ENCODE results near the gene ABHD12. TPM values are rescaled to one million over a fixed set of nuclear protein-coding genes. Genes with fewer than 3 reads are reported as not detected.

ABHD12 gene
- total RNA-seq, 1 experiment from 2014 or later: 56.7 TPM

- in situ Hi-C loops (cut with HindIII; ENCODE audit: low pct_unique_long_range_greater_than_20kb, low sequenced_read_pairs): no loop called here
- DNase-seq (ENCODE audit: low read depth, low spot score): no peak
These were observed 29.4 kb downstream of the ABHD12 start for GRCh38 chr20:25361287-25361683.

- no peak for DNase-seq (ENCODE audit: low read depth, low spot score)
- in situ Hi-C loops (cut with HindIII; ENCODE audit: low pct_unique_long_range_greater_than_20kb, low sequenced_read_pairs): no loop called here
These were observed 29.9 kb downstream of the ABHD12 start for GRCh38 chr20:25360631-25361286.

- in situ Hi-C loops (cut with HindIII; ENCODE audit: low pct_unique_long_range_greater_than_20kb, low sequenced_read_pairs): no loop called here
- DNase-seq (ENCODE audit: low read depth, low spot score): no peak
These were observed 34.2 kb downstream of the ABHD12 start for GRCh38 chr20:25356271-25356933.

- no peak for DNase-seq (ENCODE audit: low read depth, low spot score)
- in situ Hi-C loops (cut with HindIII; ENCODE audit: low pct_unique_long_range_greater_than_20kb, low sequenced_read_pairs): no loop called here
These were observed 34.8 kb downstream of the ABHD12 start for GRCh38 chr20:25355866-25356265.

GRCh38 chr20:25355011-25355595 is 35.5 kb downstream of the ABHD12 start:
- DNase-seq (ENCODE audit: low read depth, low spot score): no peak
- in situ Hi-C loops (cut with HindIII; ENCODE audit: low pct_unique_long_range_greater_than_20kb, low sequenced_read_pairs): no loop called here

GRCh38 chr20:25353747-25354705 is 36.6 kb downstream of the ABHD12 start:
- in situ Hi-C loops (cut with HindIII; ENCODE audit: low pct_unique_long_range_greater_than_20kb, low sequenced_read_pairs): no loop called here
- no peak for DNase-seq (ENCODE audit: low read depth, low spot score)

GRCh38 chr20:25353353-25353746 is 37.3 kb downstream of the ABHD12 start:
- DNase-seq (ENCODE audit: low read depth, low spot score): no peak
- in situ Hi-C loops (cut with HindIII; ENCODE audit: low pct_unique_long_range_greater_than_20kb, low sequenced_read_pairs): no loop called here

GRCh38 chr20:25352746-25353145 is 37.9 kb downstream of the ABHD12 start:
- in situ Hi-C loops (cut with HindIII; ENCODE audit: low pct_unique_long_range_greater_than_20kb, low sequenced_read_pairs): no loop called here
- no peak for DNase-seq (ENCODE audit: low read depth, low spot score)

GRCh38 chr20:25351024-25351360 is 39.6 kb downstream of the ABHD12 start:
- no peak for DNase-seq (ENCODE audit: low read depth, low spot score)
- in situ Hi-C loops (cut with HindIII; ENCODE audit: low pct_unique_long_range_greater_than_20kb, low sequenced_read_pairs): no loop called here

- DNase-seq (ENCODE audit: low read depth, low spot score): no peak
- in situ Hi-C loops (cut with HindIII; ENCODE audit: low pct_unique_long_range_greater_than_20kb, low sequenced_read_pairs): no loop called here
These were observed 44.3 kb downstream of the ABHD12 start for GRCh38 chr20:25346349-25346748.

GRCh38 chr20:25345721-25346120 is 44.9 kb downstream of the ABHD12 start:
- in situ Hi-C loops (cut with HindIII; ENCODE audit: low pct_unique_long_range_greater_than_20kb, low sequenced_read_pairs): no loop called here
- DNase-seq (ENCODE audit: low read depth, low spot score): no peak

GRCh38 chr20:25344634-25345033 is 46.0 kb downstream of the ABHD12 start:
- in situ Hi-C loops (cut with HindIII; ENCODE audit: low pct_unique_long_range_greater_than_20kb, low sequenced_read_pairs): no loop called here
- DNase-seq (ENCODE audit: low read depth, low spot score): peak; percentile 13

GRCh38 chr20:25341716-25342680 is 48.6 kb downstream of the ABHD12 start:
- in situ Hi-C loops (cut with HindIII; ENCODE audit: low pct_unique_long_range_greater_than_20kb, low sequenced_read_pairs): no loop called here
- DNase-seq (ENCODE audit: low read depth, low spot score): no peak

GRCh38 chr20:25340380-25340779 is 50.3 kb downstream of the ABHD12 start:
- in situ Hi-C loops (cut with HindIII; ENCODE audit: low pct_unique_long_range_greater_than_20kb, low sequenced_read_pairs): no loop called here
- no peak for DNase-seq (ENCODE audit: low read depth, low spot score)

GRCh38 chr20:25339608-25340007 is 51.0 kb downstream of the ABHD12 start:
- no peak for DNase-seq (ENCODE audit: low read depth, low spot score)
- in situ Hi-C loops (cut with HindIII; ENCODE audit: low pct_unique_long_range_greater_than_20kb, low sequenced_read_pairs): no loop called here

GRCh38 chr20:25338112-25339023 is 52.3 kb downstream of the ABHD12 start:
- in situ Hi-C loops (cut with HindIII; ENCODE audit: low pct_unique_long_range_greater_than_20kb, low sequenced_read_pairs): no loop called here
- DNase-seq (ENCODE audit: low read depth, low spot score): peak; percentile 32

Measured in SK-MEL-5 (cell line).